Nephron (organoid): ENCODE measurements around the gene KRTCAP3.

Source experiments
- H3K27ac Mint-ChIP-seq, 3 experiments: 2 replicates each; pipeline ENCODE4 v1.8.0; 2020; ENCODE audit warnings: mixed read lengths in 3 of 3, mild to moderate bottlenecking in 2 of 3, moderate library complexity in 1 of 3
- H3K27me3 Mint-ChIP-seq: 2 replicates; pipeline ENCODE4 v1.8.0; 2021; ENCODE audit warnings: low read depth, mild to moderate bottlenecking, moderate library complexity, mixed read lengths
- H3K36me3 Mint-ChIP-seq: 2 replicates; pipeline ENCODE4 v1.8.0; 2020; ENCODE audit warnings: low read depth, mixed read lengths
- H3K4me1 Mint-ChIP-seq: 2 replicates; pipeline ENCODE4 v1.8.0; 2020; ENCODE audit warnings: mixed read lengths
- H3K4me3 Mint-ChIP-seq, 3 experiments: 2 replicates each; pipeline ENCODE4 v1.8.0; 2020; ENCODE audit warnings: mild to moderate bottlenecking in 3 of 3, mixed read lengths in 3 of 3, moderate library complexity in 2 of 3
- H3K9me3 Mint-ChIP-seq: 2 replicates; pipeline ENCODE4 v1.8.0; 2020; ENCODE audit warnings: mixed read lengths
- CTCF ChIP-seq, 3 experiments: fragments of 200-600 bp; sonication (generic); IDR thresholded peaks; one replicate each; pipeline ENCODE4 v1.5.0; 2021; ENCODE audit warnings: antibody characterized with exemption in 3 of 3; ENCODE audit not compliant: unreplicated experiment in 3 of 3

KRTCAP3 gene

GRCh38 chr2:27493948-27494283 is 51.7 kb downstream of the KRTCAP3 start:
- no peak overlapping the region for H3K27ac Mint-ChIP-seq
- H3K36me3 Mint-ChIP-seq: no peaks in the 10 kb centered on the region
- peaks cover 41% of the 10 kb centered on the region for H3K27me3 Mint-ChIP-seq
- peaks cover 19% of the 10 kb centered on the region for H3K4me1 Mint-ChIP-seq
- H3K4me3 Mint-ChIP-seq: peak overlapping the region; percentile 75 to 85 (median 82)
- no peaks in the 10 kb centered on the region for H3K9me3 Mint-ChIP-seq
- TF ChIP-seq CTCF (IDR thresholded peaks at IDR 0.05; ENCODE audit: unreplicated experiment in 3 of 3): no peak
